GM20000 (cell line): ENCODE data around the gene ERBB4.

ENCODE experiments used
- DNase-seq: peaks from one replicate; pipeline ENCODE4 v3.0.0; 2012; ENCODE audit warnings: low spot score
- CTCF ChIP-seq: IDR thresholded peaks from 2 replicates; pipeline ENCODE4 v1.5.1; 2012; ENCODE audit warnings: mild to moderate bottlenecking, control low read depth; ENCODE audit errors: extremely low read depth, missing control alignments

The ERBB4 gene

GRCh38 chr2:211449819-211450218 is 1088.8 kb downstream of the ERBB4 start:
- DNase-seq, result no peak
- TF ChIP-seq CTCF, result no peak

- no peak for DNase-seq
- no peak for TF ChIP-seq CTCF
These were observed 1091.1 kb downstream of the ERBB4 start for GRCh38 chr2:211447548-211447947.

DNA sequence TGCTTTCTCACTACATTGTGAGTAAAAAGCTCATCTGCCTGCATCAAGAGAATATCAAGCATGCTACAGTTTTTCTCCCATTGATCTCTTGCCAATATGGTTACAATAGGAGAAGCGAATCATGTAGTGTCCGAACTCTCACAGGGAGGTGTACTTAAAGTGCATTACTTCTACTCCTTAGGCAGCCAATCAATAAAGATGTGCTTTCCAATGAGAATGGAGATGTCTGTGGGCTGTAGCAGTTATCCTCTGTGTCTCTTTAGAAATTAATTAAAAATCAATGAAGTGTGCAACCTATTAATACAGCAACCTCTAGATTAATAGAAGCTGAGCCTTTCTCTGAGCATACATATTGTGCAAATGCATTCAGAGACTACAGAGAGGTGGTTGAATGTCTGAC is 1098.5 kb downstream of the ERBB4 start:
- no peak for TF ChIP-seq CTCF
- no peak for DNase-seq

- no peak for TF ChIP-seq CTCF
- DNase-seq, result no peak
These were observed 1099.6 kb downstream of the ERBB4 start for GRCh38 chr2:211439011-211439410.

DNA sequence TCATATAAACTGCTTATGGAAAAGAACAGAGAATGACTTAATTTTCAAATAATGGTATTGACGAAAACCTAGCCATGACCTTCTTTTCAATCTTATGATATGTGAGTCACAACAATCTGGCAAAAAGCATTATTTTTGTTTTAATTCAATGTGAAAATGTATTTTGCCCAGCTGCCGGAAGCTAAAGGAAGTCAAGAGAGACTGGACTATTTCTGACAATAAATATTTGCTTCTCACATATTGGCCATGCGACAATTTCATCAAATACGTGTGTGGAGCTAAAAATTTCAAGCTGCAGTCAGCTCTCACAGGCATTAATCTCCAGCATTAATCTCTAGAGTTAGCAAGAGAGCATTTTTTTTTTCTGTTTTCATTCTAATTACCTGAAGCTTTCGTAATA is 1101.2 kb downstream of the ERBB4 start:
- DNase-seq, result no peak
- TF ChIP-seq CTCF, result no peak

- TF ChIP-seq CTCF, result no peak
- no peak for DNase-seq
These were observed 1102.4 kb downstream of the ERBB4 start for GRCh38 chr2:211436182-211436581.

DNA sequence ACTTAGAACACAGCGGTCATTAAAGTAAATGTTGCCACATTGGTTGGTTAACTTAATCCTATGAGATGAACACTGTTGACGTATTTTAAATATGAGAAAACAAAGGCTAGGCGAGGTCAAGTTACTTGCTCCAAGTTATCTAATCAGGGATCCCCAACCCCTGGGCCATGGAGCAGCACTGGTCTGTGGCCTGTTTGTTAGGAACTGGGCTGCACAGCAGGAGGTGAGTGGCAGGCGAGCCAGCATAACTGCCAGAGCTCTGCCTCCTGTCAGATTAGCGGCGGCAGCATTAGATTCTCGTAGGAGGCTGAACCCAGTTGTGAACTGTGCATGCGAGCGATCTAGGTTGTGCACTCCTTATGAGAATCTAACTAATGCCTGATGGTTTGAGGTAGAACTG is 1103.3 kb downstream of the ERBB4 start:
- TF ChIP-seq CTCF, result no peak
- DNase-seq, result no peak
